PC-3 (cell line): Measurements from ENCODE around the gene DAB1.

Source experiments
- EZH2 ChIP-seq: fragments of 300-600 bp; sonication (generic); IDR thresholded peaks from one replicate; pipeline ENCODE4 v1.6.1; 2017; ENCODE audit warnings: antibody characterized with exemption, mild to moderate bottlenecking, low read length; ENCODE audit not compliant: unreplicated experiment
- EZH2phosphoT487 ChIP-seq: fragments of 300-600 bp; sonication (generic); IDR thresholded peaks from 2 replicates; pipeline ENCODE4 v1.6.1; 2018; ENCODE audit warnings: mild to moderate bottlenecking, antibody characterized with exemption, low read length, borderline replicate concordance
- TF ChIP-seq, protein P1 (sequence below): fragments of 300-600 bp; sonication (generic); conservative IDR thresholded peaks from 2 replicates; pipeline ENCODE4 v1.5.1; 2017; ENCODE audit warnings: antibody characterized with exemption, low read depth, mild to moderate bottlenecking, low read length

DNA sequence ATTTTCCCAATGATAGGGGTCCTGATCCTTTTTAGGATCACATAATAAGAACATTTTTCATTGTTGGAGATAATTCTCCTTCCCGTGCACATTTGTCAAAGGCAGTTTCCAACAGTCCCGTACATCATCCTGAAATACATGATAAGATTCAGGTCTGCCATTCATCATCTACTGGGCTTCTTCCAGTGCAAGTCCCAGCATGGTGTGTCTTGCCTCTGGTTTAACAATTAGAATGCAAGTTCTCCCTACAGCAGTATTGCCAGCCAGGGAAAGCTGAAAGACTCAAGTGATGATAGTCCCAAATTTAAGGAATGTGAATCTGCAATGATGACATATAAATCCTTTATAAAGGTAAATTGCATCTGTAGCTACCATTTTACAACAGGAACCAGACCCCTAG, 146.2 kb downstream of the DAB1 start:
- TF ChIP-seq EZH2phosphoT487 (no peak), EZH2 (no peak)
- TF ChIP-seq, protein P1, sequence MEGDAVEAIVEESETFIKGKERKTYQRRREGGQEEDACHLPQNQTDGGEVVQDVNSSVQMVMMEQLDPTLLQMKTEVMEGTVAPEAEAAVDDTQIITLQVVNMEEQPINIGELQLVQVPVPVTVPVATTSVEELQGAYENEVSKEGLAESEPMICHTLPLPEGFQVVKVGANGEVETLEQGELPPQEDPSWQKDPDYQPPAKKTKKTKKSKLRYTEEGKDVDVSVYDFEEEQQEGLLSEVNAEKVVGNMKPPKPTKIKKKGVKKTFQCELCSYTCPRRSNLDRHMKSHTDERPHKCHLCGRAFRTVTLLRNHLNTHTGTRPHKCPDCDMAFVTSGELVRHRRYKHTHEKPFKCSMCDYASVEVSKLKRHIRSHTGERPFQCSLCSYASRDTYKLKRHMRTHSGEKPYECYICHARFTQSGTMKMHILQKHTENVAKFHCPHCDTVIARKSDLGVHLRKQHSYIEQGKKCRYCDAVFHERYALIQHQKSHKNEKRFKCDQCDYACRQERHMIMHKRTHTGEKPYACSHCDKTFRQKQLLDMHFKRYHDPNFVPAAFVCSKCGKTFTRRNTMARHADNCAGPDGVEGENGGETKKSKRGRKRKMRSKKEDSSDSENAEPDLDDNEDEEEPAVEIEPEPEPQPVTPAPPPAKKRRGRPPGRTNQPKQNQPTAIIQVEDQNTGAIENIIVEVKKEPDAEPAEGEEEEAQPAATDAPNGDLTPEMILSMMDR: no peak
